ENCODE measurements around the gene STC2.

The STC2 gene

GRCh38 chr5:173352366-173353349 lies 24.4 kb upstream of the STC2 start:
- H2AK5ac ChIP-seq (ENCODE audit: low read length), result no peak overlapping the region
- H4K8ac ChIP-seq (ENCODE audit: low read depth, low read length), result no peak overlapping the region
- H3K9ac ChIP-seq (ENCODE audit: low read length), result no peak overlapping the region
- no peak overlapping the region for H2BK15ac ChIP-seq (replicated peaks; ENCODE audit: low read depth)
- H3K4me2 ChIP-seq (ENCODE audit: low read length), result no peak overlapping the region
- no peak overlapping the region for H4K5ac ChIP-seq (ENCODE audit: low read length)
- no peaks in the 10 kb centered on the region for H3K36me3 ChIP-seq (ENCODE audit: control insufficient read depth, insufficient read depth, low read length)
- no peak overlapping the region for H3K4ac ChIP-seq (ENCODE audit: low read depth, low read length)
- no peaks in the 10 kb centered on the region for H3K4me1 ChIP-seq (ENCODE audit: control insufficient read depth, low read depth, low read length)
- H3K23ac ChIP-seq (ENCODE audit: low read length), result no peak overlapping the region
- H3K27me3 ChIP-seq (ENCODE audit: insufficient read depth, low read length, poor library complexity), result no peaks in the 10 kb centered on the region
- no peak overlapping the region for H2BK120ac ChIP-seq (ENCODE audit: low read depth, low read length)
- no peaks in the 10 kb centered on the region for H3K79me1 ChIP-seq (ENCODE audit: low read length)
- no peak overlapping the region for H2BK5ac ChIP-seq (ENCODE audit: low read length)
- no peak overlapping the region for H3K18ac ChIP-seq (ENCODE audit: low read length)
- no peak overlapping the region for H3K27ac ChIP-seq (ENCODE audit: low read depth, low read length)
- DNase-seq, result no peak
- no peak overlapping the region for H3K56ac ChIP-seq (ENCODE audit: low read length)
- H3K4me3 ChIP-seq (ENCODE audit: low read length), result no peak overlapping the region
- no peaks in the 10 kb centered on the region for H3K79me2 ChIP-seq (ENCODE audit: control insufficient read depth, insufficient read depth, low read length)
- WGBS (ENCODE audit: extremely low coverage, insufficient coverage, low lambda C conversion rate), result no CpG with 5 or more reads among the region's 24 CpGs

GRCh38 chr5:173342813-173343755 lies 14.9 kb upstream of the STC2 start:
- no CpG with 5 or more reads among the region's 13 CpGs for WGBS (ENCODE audit: extremely low coverage, insufficient coverage, low lambda C conversion rate)
- H3K18ac ChIP-seq (ENCODE audit: low read length), result no peak overlapping the region

GRCh38 chr5:173341961-173342430 lies 13.8 kb upstream of the STC2 start:
- H3K36me3 ChIP-seq (ENCODE audit: control insufficient read depth, insufficient read depth, low read length), result no peaks in the 10 kb centered on the region
- H2BK5ac ChIP-seq (ENCODE audit: low read length), result no peak overlapping the region
- no peaks in the 10 kb centered on the region for H3K79me1 ChIP-seq (ENCODE audit: low read length)
- H3K27ac ChIP-seq (ENCODE audit: low read depth, low read length), result no peak overlapping the region
- H3K56ac ChIP-seq (ENCODE audit: low read length), result peak overlapping the region; percentile 59
- no peak overlapping the region for H2BK120ac ChIP-seq (ENCODE audit: low read depth, low read length)
- H4K5ac ChIP-seq (ENCODE audit: low read length), result no peak overlapping the region
- no peak overlapping the region for H3K9ac ChIP-seq (ENCODE audit: low read length)
- no peak overlapping the region for H4K8ac ChIP-seq (ENCODE audit: low read depth, low read length)
- H2AK5ac ChIP-seq (ENCODE audit: low read length), result no peak overlapping the region
- no peak overlapping the region for H3K18ac ChIP-seq (ENCODE audit: low read length)
- H3K4ac ChIP-seq (ENCODE audit: low read depth, low read length), result no peak overlapping the region
- no peak overlapping the region for H2BK15ac ChIP-seq (replicated peaks; ENCODE audit: low read depth)
- no peaks in the 10 kb centered on the region for H3K27me3 ChIP-seq (ENCODE audit: insufficient read depth, low read length, poor library complexity)
- H3K23ac ChIP-seq (ENCODE audit: low read length), result no peak overlapping the region
- H3K4me3 ChIP-seq (ENCODE audit: low read length), result no peak overlapping the region
- H3K4me2 ChIP-seq (ENCODE audit: low read length), result no peak overlapping the region
- H3K79me2 ChIP-seq (ENCODE audit: control insufficient read depth, insufficient read depth, low read length), result no peaks in the 10 kb centered on the region
- peaks cover 1% of the 10 kb centered on the region for H3K4me1 ChIP-seq (ENCODE audit: control insufficient read depth, low read depth, low read length)
- no CpG with 5 or more reads among the region's 7 CpGs for WGBS (ENCODE audit: extremely low coverage, insufficient coverage, low lambda C conversion rate)
- DNase-seq, result no peak

More at GRCh38 chr5:173342813-173343755, 14.9 kb upstream of the STC2 start:
- H3K4ac ChIP-seq (ENCODE audit: low read depth, low read length), result no peak overlapping the region
- H3K79me2 ChIP-seq (ENCODE audit: control insufficient read depth, insufficient read depth, low read length), result no peaks in the 10 kb centered on the region
- no peak overlapping the region for H4K8ac ChIP-seq (ENCODE audit: low read depth, low read length)
- no peak overlapping the region for H2AK5ac ChIP-seq (ENCODE audit: low read length)
- H2BK15ac ChIP-seq (replicated peaks; ENCODE audit: low read depth), result no peak overlapping the region
- no peak overlapping the region for H3K4me2 ChIP-seq (ENCODE audit: low read length)
- H3K27me3 ChIP-seq (ENCODE audit: insufficient read depth, low read length, poor library complexity), result no peaks in the 10 kb centered on the region
- DNase-seq, result no peak
- H3K4me1 ChIP-seq (ENCODE audit: control insufficient read depth, low read depth, low read length), result peaks cover 1% of the 10 kb centered on the region
- H3K27ac ChIP-seq (ENCODE audit: low read depth, low read length), result no peak overlapping the region
- H3K79me1 ChIP-seq (ENCODE audit: low read length), result no peaks in the 10 kb centered on the region
- no peak overlapping the region for H3K56ac ChIP-seq (ENCODE audit: low read length)
- H3K36me3 ChIP-seq (ENCODE audit: control insufficient read depth, insufficient read depth, low read length), result no peaks in the 10 kb centered on the region
- H2BK120ac ChIP-seq (ENCODE audit: low read depth, low read length), result no peak overlapping the region
- H2BK5ac ChIP-seq (ENCODE audit: low read length), result no peak overlapping the region
- no peak overlapping the region for H3K9ac ChIP-seq (ENCODE audit: low read length)
- H3K4me3 ChIP-seq (ENCODE audit: low read length), result no peak overlapping the region
- no peak overlapping the region for H4K5ac ChIP-seq (ENCODE audit: low read length)
- H3K23ac ChIP-seq (ENCODE audit: low read length), result no peak overlapping the region

GRCh38 chr5:173340984-173341383 lies 12.8 kb upstream of the STC2 start:
- Histone ChIP-seq H2BK15ac (replicated peaks; ENCODE audit: low read depth) (no peak overlapping the region), H2BK120ac (ENCODE audit: low read depth, low read length) (no peak overlapping the region), H2BK5ac (ENCODE audit: low read length) (no peak overlapping the region), H3K36me3 (ENCODE audit: control insufficient read depth, insufficient read depth, low read length) (no peaks in the 10 kb centered on the region), H4K8ac (ENCODE audit: low read depth, low read length) (no peak overlapping the region), H3K27me3 (ENCODE audit: insufficient read depth, low read length, poor library complexity) (no peaks in the 10 kb centered on the region), H3K79me1 (ENCODE audit: low read length) (no peaks in the 10 kb centered on the region), H3K23ac (ENCODE audit: low read length) (no peak overlapping the region), H3K27ac (ENCODE audit: low read depth, low read length) (no peak overlapping the region), H3K4ac (ENCODE audit: low read depth, low read length) (no peak overlapping the region), H3K4me2 (ENCODE audit: low read length) (no peak overlapping the region), H3K79me2 (ENCODE audit: control insufficient read depth, insufficient read depth, low read length) (no peaks in the 10 kb centered on the region), H3K18ac (ENCODE audit: low read length) (no peak overlapping the region), H2AK5ac (ENCODE audit: low read length) (no peak overlapping the region), H3K4me3 (ENCODE audit: low read length) (no peak overlapping the region), H3K56ac (ENCODE audit: low read length) (no peak overlapping the region), H3K9ac (ENCODE audit: low read length) (no peak overlapping the region), H4K5ac (ENCODE audit: low read length) (no peak overlapping the region), H3K4me1 (ENCODE audit: control insufficient read depth, low read depth, low read length) (peaks cover 1% of the 10 kb centered on the region)
- no CpG with 5 or more reads among the region's 6 CpGs for WGBS (ENCODE audit: extremely low coverage, insufficient coverage, low lambda C conversion rate)
- DNase-seq, result no peak

- H3K18ac ChIP-seq (ENCODE audit: low read length), result no peak overlapping the region
- H3K4me1 ChIP-seq (ENCODE audit: control insufficient read depth, low read depth, low read length), result peaks cover 1% of the 10 kb centered on the region
- no peaks in the 10 kb centered on the region for H3K27me3 ChIP-seq (ENCODE audit: insufficient read depth, low read length, poor library complexity)
- H3K79me2 ChIP-seq (ENCODE audit: control insufficient read depth, insufficient read depth, low read length), result no peaks in the 10 kb centered on the region
- no peak overlapping the region for H3K4me3 ChIP-seq (ENCODE audit: low read length)
- H4K8ac ChIP-seq (ENCODE audit: low read depth, low read length), result no peak overlapping the region
- no CpG with 5 or more reads among the region's 9 CpGs for WGBS (ENCODE audit: extremely low coverage, insufficient coverage, low lambda C conversion rate)
- DNase-seq, result peak; percentile 67
- H3K56ac ChIP-seq (ENCODE audit: low read length), result no peak overlapping the region
- H2BK15ac ChIP-seq (replicated peaks; ENCODE audit: low read depth), result no peak overlapping the region
- H3K36me3 ChIP-seq (ENCODE audit: control insufficient read depth, insufficient read depth, low read length), result no peaks in the 10 kb centered on the region
- H3K27ac ChIP-seq (ENCODE audit: low read depth, low read length), result no peak overlapping the region
- H3K4ac ChIP-seq (ENCODE audit: low read depth, low read length), result no peak overlapping the region
- no peak overlapping the region for H3K23ac ChIP-seq (ENCODE audit: low read length)
- no peak overlapping the region for H4K5ac ChIP-seq (ENCODE audit: low read length)
- no peak overlapping the region for H2BK5ac ChIP-seq (ENCODE audit: low read length)
- H3K79me1 ChIP-seq (ENCODE audit: low read length), result no peaks in the 10 kb centered on the region
- no peak overlapping the region for H3K4me2 ChIP-seq (ENCODE audit: low read length)
- no peak overlapping the region for H3K9ac ChIP-seq (ENCODE audit: low read length)
- H2AK5ac ChIP-seq (ENCODE audit: low read length), result no peak overlapping the region
- H2BK120ac ChIP-seq (ENCODE audit: low read depth, low read length), result no peak overlapping the region
Measured at GRCh38 chr5:173340451-173340850, 12.2 kb upstream of the STC2 start.

Data from mesendoderm (in vitro differentiated cells).